ENCODE data around the gene ITPR1.

DNA sequence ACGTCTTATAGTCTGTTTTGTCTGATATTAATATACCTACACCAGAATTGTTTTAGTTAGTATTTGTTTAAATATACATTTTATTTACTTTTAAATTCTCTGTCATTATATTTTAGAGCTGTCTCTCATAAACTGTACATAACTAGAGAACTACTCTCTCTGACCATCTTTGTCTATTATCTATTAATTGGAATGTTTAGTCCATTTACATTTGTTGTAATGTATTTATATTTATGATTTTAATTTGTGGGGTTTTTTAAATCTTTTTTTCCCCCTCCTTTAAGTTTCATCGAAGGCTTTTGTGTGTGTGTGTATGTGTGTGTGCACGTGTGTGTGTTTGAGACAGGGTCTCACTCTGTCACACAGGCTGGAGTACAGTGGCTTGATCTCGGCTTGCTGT, 47.1 kb downstream of the ITPR1 start:
- TF ChIP-seq, protein P1, sequence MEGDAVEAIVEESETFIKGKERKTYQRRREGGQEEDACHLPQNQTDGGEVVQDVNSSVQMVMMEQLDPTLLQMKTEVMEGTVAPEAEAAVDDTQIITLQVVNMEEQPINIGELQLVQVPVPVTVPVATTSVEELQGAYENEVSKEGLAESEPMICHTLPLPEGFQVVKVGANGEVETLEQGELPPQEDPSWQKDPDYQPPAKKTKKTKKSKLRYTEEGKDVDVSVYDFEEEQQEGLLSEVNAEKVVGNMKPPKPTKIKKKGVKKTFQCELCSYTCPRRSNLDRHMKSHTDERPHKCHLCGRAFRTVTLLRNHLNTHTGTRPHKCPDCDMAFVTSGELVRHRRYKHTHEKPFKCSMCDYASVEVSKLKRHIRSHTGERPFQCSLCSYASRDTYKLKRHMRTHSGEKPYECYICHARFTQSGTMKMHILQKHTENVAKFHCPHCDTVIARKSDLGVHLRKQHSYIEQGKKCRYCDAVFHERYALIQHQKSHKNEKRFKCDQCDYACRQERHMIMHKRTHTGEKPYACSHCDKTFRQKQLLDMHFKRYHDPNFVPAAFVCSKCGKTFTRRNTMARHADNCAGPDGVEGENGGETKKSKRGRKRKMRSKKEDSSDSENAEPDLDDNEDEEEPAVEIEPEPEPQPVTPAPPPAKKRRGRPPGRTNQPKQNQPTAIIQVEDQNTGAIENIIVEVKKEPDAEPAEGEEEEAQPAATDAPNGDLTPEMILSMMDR (IDR thresholded peaks at IDR 0.05): no peak
- TF ChIP-seq POLR2A (IDR thresholded peaks at IDR 0.05): no peak
